ENCODE measurements around the gene EXOC7. TPM values are rescaled to one million over a fixed set of nuclear protein-coding genes. Genes with fewer than 3 reads are reported as not detected.
A peak's percentile ranks its signal among the peaks of the same experiment; 100 is the strongest.

EXOC7 gene
- total and polyA plus RNA-seq, 2 of the 8 experiments (the other 6 are each of a cell fraction or from before 2014, with no cell fraction given) = 77.1 to 92.6 TPM

DNA sequence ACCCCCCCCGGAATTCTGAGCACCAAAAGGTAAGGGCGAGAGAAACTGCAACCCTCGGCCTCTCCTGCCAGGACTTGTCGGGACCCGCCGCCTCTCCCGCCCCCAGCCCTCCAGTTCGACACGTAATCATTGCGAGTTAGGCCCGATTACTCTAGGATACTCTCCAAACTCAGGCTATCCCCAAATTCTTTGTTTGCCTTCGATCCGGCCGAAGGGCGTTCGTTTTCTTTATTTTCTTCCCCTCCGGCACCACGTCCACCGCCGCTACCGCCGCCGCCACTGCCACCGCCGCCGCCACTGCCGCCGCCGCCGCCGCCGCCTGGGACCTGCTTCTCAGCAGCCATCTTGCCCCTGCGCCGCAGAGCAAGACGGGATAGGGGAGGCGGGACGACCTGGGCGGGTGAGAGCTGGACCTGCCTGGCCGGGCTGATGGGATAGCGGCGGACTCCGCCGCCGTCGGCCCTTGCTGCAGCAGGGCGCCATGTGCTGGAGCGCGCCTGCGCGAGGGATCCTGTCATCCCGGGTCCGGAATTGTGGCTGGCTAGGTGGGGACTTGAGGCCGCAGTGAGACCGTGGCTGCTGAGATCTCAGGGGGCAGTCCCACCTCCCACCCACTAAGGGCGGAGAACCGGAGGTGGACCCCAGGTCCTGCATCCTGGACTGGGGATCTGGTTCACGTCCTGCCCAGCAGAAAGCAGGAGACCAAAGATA, 31.3 kb downstream of the EXOC7 start, which contains the start of gene SRP68:
Gene SRP68 (minus strand): TSS at position 370 of the 711 bp plus-strand sequence. CDS start 26 bp downstream, at position 344.
- Histone ChIP-seq H3K56ac (replicated peaks; ENCODE audit: insufficient read length, low read depth, low read length) (no peak within 1 kb of the TSS), H3K9ac (replicated peaks in 1 of 4; ENCODE audit: extremely low read depth in 1 of 4, low read depth in 3 of 4, low read length in 3 of 4) (peak within 1 kb of the TSS; percentile 73 to 88 (median 80)), H2BK15ac (ENCODE audit: low read length) (no peak within 1 kb of the TSS; the same call in 1 of the 2 replicates), H3K9me3 (ENCODE audit: insufficient read depth in 2 of 2, low read depth in 1 of 2, low read length in 1 of 2) (no peaks in the 10 kb centered on the region), H4K91ac (replicated peaks; ENCODE audit: insufficient read length, low read length) (peak within 1 kb of the TSS; percentile 10), H2BK12ac (ENCODE audit: low read depth, low read length) (no peak within 1 kb of the TSS), H2AK5ac (ENCODE audit: low read depth, low read length) (no peak within 1 kb of the TSS), H3K4me1 (replicated peaks in 1 of 4; ENCODE audit: control insufficient read depth in 3 of 4, insufficient read depth in 4 of 4, low read length in 3 of 4) (peaks cover 0 to 38% (median 20%) of the 10 kb centered on the region in 4 experiments; a peak in 6 of 7 replicates), H3K23ac (ENCODE audit: insufficient read length) (no peak within 1 kb of the TSS), H4K5ac (ENCODE audit: insufficient read length, low read depth, low read length) (peak within 1 kb of the TSS; percentile 72), H3K18ac (ENCODE audit: extremely low read depth, low read length) (peak within 1 kb of the TSS; percentile 81), H3K79me2 (ENCODE audit: control insufficient read depth in 1 of 2, insufficient read depth in 2 of 2, low read length in 2 of 2) (peaks cover 3 to 27% of the 10 kb centered on the region in 2 experiments), H3K4me2 (ENCODE audit: insufficient read depth in 1 of 2, low read depth in 2 of 2, low read length in 2 of 2) (peak within 1 kb of the TSS; percentile 85 to 100), H3K4me3 (ENCODE audit: extremely low read depth in 1 of 4, insufficient read depth in 2 of 4, low read depth in 3 of 4, low read length in 4 of 4) (peak within 1 kb of the TSS; percentile 84 to 98 (median 96)), H3K14ac (ENCODE audit: insufficient read length) (peak within 1 kb of the TSS; percentile 74), H4K8ac (ENCODE audit: extremely low read depth, insufficient read depth, low read length) (peak within 1 kb of the TSS; percentile 93), H3K36me3 (ENCODE audit: control insufficient read depth in 2 of 4, insufficient read depth in 4 of 4, low read length in 3 of 4) (peaks cover 2% of the 10 kb centered on the region in 4 experiments; a peak in 4 of 8 replicates), H3K23me2 (ENCODE audit: low read depth, low read length) (peaks cover 25% of the 10 kb centered on the region), H2BK5ac (ENCODE audit: low read depth, low read length) (peak within 1 kb of the TSS; percentile 66; the same call in 1 of the 2 replicates), H3K4ac (replicated peaks; ENCODE audit: insufficient read length, low read depth, low read length) (peak within 1 kb of the TSS; percentile 69), H2AFZ (ENCODE audit: low read length) (peak within 1 kb of the TSS; percentile 86), H4K20me1 (replicated peaks in 1 of 2; ENCODE audit: control insufficient read depth in 1 of 2, insufficient read depth in 2 of 2, low read length in 2 of 2) (peaks cover 2 to 12% of the 10 kb centered on the region in 2 experiments), H2BK120ac (replicated peaks; ENCODE audit: low read depth, low read length) (peak within 1 kb of the TSS; percentile 80), H3K27me3 (replicated peaks in 1 of 4; ENCODE audit: control insufficient read depth in 3 of 4, extremely low read depth in 1 of 4, insufficient read depth in 3 of 4, low read length in 3 of 4) (peaks cover 38 to 45% (median 42%) of the 10 kb centered on the region in 4 experiments), H3K27ac (ENCODE audit: low read depth, low read length) (peak within 1 kb of the TSS; percentile 56), H2BK20ac (ENCODE audit: low read length) (no peak within 1 kb of the TSS), H3K79me1 (ENCODE audit: low read depth, low read length) (peaks cover 6% of the 10 kb centered on the region; the same call in 1 of the 2 replicates)
- CTCF ChIA-PET (ENCODE audit: partially characterized antibody) = no interaction called here
- DNase-seq (ENCODE audit: low read depth in 1 of 2, low spot score in 2 of 2) = peak; percentile 82 to 91
- WGBS, 2 experiments (ENCODE audit: extremely low coverage in 1 of 2, insufficient coverage in 1 of 2, insufficient read length in 1 of 2, insufficient replicate concordance in 2 of 2, low coverage in 1 of 2, low lambda C conversion rate in 2 of 2, missing lambda C conversion rate in 1 of 2) = 2% methylated on average over 32 of the region's 57 CpGs; no CpG with 5 or more reads in 1 of the 2 experiments
- POLR2A ChIA-PET (ENCODE audit: partially characterized antibody) = interaction anchor here (0.9 to 2.6 kb wide), 5 partner anchors 9 to 86 kb away, joined by 3 to 8 read pairs (median 3); no protein-coding TSS in a partner anchor
- no peak for FAIRE-seq
- peak; percentile 86; the same call in 1 of the 2 replicates for TF ChIP-seq TAF1 (IDR thresholded peaks at IDR 0.05; ENCODE audit: low read depth, low read length)
- peak; percentile 27; the same call in 1 of the 2 replicates for TF ChIP-seq TEAD4 (IDR thresholded peaks at IDR 0.05; ENCODE audit: low read depth, low read length)
- peak; percentile 15; the same call in 1 of the 2 replicates for TF ChIP-seq GABPA (IDR thresholded peaks at IDR 0.05; ENCODE audit: borderline replicate concordance, insufficient read depth, low read length)
- TF ChIP-seq NANOG (IDR thresholded peaks at IDR 0.05; ENCODE audit: insufficient read depth, low read depth, low read length, poor library complexity, severe bottlenecking) = no peak
- TF ChIP-seq, protein P1, sequence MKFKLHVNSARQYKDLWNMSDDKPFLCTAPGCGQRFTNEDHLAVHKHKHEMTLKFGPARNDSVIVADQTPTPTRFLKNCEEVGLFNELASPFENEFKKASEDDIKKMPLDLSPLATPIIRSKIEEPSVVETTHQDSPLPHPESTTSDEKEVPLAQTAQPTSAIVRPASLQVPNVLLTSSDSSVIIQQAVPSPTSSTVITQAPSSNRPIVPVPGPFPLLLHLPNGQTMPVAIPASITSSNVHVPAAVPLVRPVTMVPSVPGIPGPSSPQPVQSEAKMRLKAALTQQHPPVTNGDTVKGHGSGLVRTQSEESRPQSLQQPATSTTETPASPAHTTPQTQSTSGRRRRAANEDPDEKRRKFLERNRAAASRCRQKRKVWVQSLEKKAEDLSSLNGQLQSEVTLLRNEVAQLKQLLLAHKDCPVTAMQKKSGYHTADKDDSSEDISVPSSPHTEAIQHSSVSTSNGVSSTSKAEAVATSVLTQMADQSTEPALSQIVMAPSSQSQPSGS (IDR thresholded peaks at IDR 0.05; ENCODE audit: low read length) = no peak
- TF ChIP-seq YY1 (IDR thresholded peaks at IDR 0.05; ENCODE audit: low read depth, low read length) = peak; percentile 93
- TF ChIP-seq, protein P2, sequence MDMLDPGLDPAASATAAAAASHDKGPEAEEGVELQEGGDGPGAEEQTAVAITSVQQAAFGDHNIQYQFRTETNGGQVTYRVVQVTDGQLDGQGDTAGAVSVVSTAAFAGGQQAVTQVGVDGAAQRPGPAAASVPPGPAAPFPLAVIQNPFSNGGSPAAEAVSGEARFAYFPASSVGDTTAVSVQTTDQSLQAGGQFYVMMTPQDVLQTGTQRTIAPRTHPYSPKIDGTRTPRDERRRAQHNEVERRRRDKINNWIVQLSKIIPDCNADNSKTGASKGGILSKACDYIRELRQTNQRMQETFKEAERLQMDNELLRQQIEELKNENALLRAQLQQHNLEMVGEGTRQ (IDR thresholded peaks at IDR 0.05; ENCODE audit: low read length) = no peak
- TF ChIP-seq ASH2L (IDR thresholded peaks at IDR 0.05; ENCODE audit: low read length) = peak; percentile 95

All from H1 (cell line).